ENCODE measurements around the gene ZNF841.

DNA sequence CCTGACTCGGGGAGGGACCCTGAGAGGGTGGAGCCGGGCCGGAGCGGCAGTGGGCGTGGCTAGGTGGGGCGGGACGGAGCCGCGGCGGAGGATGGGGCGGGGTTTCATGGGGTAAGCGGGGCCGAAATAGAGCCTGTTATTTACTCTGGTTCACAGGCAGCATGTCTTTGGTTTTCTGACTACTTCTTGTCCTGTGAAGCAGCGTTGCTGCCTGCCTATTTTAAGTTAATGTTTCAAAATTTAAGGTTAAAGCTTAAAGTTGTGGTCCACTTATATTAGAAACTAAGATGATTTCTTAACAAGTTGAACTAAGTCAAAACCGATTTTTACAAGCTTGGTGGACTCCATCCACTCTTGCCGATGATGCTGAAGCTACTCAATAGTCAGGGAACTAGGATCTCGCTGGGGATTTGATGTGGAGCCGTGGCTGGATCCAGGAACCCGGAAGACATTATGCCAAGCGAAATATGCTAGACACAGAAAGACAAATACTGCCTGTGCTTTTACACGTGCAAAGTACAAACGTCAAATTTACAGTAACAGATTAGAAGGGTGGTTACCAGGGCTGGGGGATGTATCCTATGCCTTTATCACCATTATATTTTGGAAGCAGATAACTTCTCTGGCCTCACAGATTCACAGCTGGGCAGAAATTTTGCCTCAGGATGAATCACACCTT, 44.6 kb upstream of the ZNF841 start:
- TF ChIP-seq, protein P1, sequence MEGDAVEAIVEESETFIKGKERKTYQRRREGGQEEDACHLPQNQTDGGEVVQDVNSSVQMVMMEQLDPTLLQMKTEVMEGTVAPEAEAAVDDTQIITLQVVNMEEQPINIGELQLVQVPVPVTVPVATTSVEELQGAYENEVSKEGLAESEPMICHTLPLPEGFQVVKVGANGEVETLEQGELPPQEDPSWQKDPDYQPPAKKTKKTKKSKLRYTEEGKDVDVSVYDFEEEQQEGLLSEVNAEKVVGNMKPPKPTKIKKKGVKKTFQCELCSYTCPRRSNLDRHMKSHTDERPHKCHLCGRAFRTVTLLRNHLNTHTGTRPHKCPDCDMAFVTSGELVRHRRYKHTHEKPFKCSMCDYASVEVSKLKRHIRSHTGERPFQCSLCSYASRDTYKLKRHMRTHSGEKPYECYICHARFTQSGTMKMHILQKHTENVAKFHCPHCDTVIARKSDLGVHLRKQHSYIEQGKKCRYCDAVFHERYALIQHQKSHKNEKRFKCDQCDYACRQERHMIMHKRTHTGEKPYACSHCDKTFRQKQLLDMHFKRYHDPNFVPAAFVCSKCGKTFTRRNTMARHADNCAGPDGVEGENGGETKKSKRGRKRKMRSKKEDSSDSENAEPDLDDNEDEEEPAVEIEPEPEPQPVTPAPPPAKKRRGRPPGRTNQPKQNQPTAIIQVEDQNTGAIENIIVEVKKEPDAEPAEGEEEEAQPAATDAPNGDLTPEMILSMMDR (IDR thresholded peaks at IDR 0.05): no peak
- no peak for TF ChIP-seq POLR2A (IDR thresholded peaks at IDR 0.05)

Measured in body of pancreas (tissue), 4 donors.